ENCODE results near the gene MINK1.
A peak's percentile ranks its signal among the peaks of the same experiment; 100 is the strongest.
"Not testable (repeated sequence)": the region's sequence is repeated elsewhere in the genome, so short reads cannot be mapped to it uniquely, and the experiment has no call there.

MINK1 gene

DNA sequence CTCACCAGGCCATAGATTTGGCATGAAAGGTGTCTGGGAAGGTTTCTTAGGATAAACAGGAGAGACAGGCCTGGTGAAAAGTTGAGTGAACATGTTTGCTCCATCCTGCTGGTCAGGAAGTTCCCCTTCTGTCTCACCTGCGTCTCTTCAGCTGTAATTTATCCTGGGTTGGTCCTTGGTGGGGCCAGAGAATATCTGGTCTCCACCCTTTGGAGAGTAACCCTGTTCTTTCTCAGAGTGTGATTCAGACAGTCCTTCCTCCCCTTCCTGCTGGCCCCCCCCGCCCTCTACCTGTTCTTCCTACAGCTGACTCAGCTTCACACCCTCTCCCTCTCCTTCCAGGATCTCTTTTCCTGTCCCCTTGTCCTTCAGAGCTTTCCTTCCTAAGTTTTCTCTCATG lies 17.1 kb downstream of the MINK1 start:
- Histone ChIP-seq H3K9ac (ENCODE audit: low read depth, low read length) (no peak overlapping the region), H3K36me3 (ENCODE audit: control insufficient read depth, insufficient read depth, low read length) (no peaks in the 10 kb centered on the region), H3K4me1 (ENCODE audit: control insufficient read depth, insufficient read depth, low read length) (peaks cover 42% of the 10 kb centered on the region), H3K27ac (ENCODE audit: low read depth, low read length) (peak overlapping the region; percentile 97), H3K4me3 (ENCODE audit: low read depth, low read length) (no peak overlapping the region), H3K9me3 (ENCODE audit: control insufficient read depth, insufficient read depth, low read length) (no peaks in the 10 kb centered on the region), H3K27me3 (ENCODE audit: control insufficient read depth, insufficient read depth, low read length) (no peaks in the 10 kb centered on the region)

DNA sequence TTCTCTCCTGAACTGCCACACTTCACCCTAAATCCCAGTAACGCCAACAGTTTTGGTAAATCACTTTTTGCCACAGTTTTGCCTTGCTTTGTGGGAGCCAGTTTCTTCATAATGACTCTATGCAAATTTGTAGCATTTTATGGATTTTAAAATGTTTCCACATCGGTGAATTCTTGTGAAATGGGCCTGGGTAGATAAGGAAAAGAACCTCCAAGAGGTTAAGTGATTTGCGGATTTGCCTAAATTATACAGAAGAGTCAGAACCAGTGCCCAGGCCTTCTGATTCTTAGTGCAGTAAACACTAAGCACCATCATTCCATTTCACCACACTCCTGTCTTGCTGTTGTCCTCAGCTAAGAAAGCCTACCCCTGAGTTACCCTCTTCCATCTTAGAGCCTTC lies 17.9 kb downstream of the MINK1 start:
- Histone ChIP-seq H3K4me1 (ENCODE audit: control insufficient read depth, insufficient read depth, low read length) (peaks cover 42% of the 10 kb centered on the region), H3K4me3 (ENCODE audit: low read depth, low read length) (no peak overlapping the region), H3K9me3 (ENCODE audit: control insufficient read depth, insufficient read depth, low read length) (no peaks in the 10 kb centered on the region), H3K9ac (ENCODE audit: low read depth, low read length) (no peak overlapping the region), H3K27ac (ENCODE audit: low read depth, low read length) (no peak overlapping the region), H3K27me3 (ENCODE audit: control insufficient read depth, insufficient read depth, low read length) (no peaks in the 10 kb centered on the region), H3K36me3 (ENCODE audit: control insufficient read depth, insufficient read depth, low read length) (no peaks in the 10 kb centered on the region)

DNA sequence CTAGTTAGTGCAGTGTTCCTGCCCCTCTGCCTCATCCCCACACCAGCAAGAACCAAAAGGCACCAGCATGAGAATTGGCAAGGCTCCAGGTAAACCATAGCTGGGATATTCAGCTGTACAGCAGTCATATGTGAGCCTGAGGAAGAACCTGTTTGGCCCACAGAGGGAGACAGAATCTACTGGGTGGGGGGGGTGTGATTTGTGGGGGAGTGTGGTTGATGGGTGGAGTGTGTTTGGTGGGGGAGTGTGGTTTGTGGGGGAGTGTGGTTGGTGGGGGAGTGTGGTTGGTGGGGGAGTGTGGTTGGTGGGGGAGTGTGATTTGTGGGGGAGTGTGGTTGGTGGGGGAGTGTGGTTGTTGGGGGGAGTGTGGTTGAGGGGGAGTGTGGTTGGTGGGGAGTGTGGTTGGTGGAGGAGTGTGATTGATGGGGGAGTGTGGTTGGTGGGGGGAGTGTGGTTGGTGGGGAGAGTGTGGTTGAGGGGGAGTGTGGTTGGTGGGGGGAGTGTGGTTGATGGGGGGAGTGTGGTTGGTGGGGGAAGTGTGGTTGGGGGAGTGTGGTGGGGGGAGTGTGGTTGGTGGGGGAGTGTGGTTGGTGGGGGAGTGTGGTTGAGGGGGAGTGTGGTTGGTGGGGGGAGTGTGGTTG lies 19.5 kb downstream of the MINK1 start:
- Histone ChIP-seq H3K9ac (ENCODE audit: low read depth, low read length) (no peak overlapping the region), H3K27ac (ENCODE audit: low read depth, low read length) (no peak overlapping the region), H3K36me3 (ENCODE audit: control insufficient read depth, insufficient read depth, low read length) (no peaks in the 10 kb centered on the region), H3K4me1 (ENCODE audit: control insufficient read depth, insufficient read depth, low read length) (peaks cover 46% of the 10 kb centered on the region), H3K27me3 (ENCODE audit: control insufficient read depth, insufficient read depth, low read length) (no peaks in the 10 kb centered on the region), H3K9me3 (ENCODE audit: control insufficient read depth, insufficient read depth, low read length) (no peaks in the 10 kb centered on the region), H3K4me3 (ENCODE audit: low read depth, low read length) (no peak overlapping the region)

DNA sequence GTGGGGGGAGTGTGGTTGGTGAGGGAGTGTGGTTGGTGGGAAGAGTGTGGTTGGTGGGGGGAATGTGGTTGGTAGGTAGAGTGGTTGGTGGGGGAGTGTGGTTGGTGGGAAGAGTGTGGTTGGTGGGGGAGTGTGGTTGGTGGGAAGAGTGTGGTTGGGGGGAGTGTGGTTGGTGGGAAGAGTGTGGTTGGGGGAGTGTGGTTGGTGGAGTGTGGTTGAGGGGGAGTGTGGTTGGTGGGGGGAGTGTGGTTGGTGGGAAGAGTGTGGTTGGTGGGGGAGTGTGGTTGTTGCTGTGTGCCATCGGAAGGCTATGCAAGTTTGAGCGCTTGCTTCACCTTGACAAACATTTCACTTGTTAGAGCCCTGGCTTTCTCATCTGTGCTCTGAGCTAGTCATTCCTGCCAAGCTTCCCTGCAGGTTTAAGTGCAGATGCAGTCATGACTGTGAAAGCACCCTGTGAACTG lies 20.1 kb downstream of the MINK1 start:
- Histone ChIP-seq H3K36me3 (ENCODE audit: control insufficient read depth, insufficient read depth, low read length) (no peaks in the 10 kb centered on the region), H3K27ac (ENCODE audit: low read depth, low read length) (no peak overlapping the region), H3K4me3 (ENCODE audit: low read depth, low read length) (no peak overlapping the region), H3K9me3 (ENCODE audit: control insufficient read depth, insufficient read depth, low read length) (no peaks in the 10 kb centered on the region), H3K27me3 (ENCODE audit: control insufficient read depth, insufficient read depth, low read length) (no peaks in the 10 kb centered on the region), H3K4me1 (ENCODE audit: control insufficient read depth, insufficient read depth, low read length) (peaks cover 49% of the 10 kb centered on the region), H3K9ac (ENCODE audit: low read depth, low read length) (no peak overlapping the region)

DNA sequence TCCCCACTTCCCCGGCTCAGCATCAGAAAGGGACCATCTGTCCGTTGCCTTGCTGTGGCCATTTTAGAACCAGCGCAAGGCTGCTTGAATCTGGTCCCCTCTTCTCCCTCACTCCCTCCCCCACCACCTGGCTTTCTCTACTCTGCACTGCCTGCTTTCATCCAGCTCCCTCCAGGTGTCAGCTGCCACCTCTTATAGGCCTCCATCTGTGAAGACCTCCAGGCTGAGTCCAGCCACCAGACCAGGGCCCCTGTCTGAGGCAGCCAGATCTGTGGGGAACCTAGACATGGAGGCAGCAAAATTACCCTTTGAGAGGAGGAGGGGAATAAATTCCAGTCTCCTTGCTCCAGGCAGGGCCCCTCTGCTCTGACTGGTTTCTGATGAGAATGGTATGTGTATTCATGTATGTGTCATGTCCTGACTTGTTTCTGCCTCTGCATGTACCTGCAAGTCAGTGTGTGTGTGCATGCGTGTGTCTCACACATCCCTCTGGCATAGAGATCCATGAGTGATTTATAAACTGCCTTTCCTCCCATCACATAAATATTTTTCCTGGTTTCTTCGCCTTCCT lies 21.1 kb downstream of the MINK1 start:
- no peak overlapping the region for H3K4me3 ChIP-seq (ENCODE audit: low read depth, low read length)
- H3K27ac ChIP-seq (ENCODE audit: low read depth, low read length) = peak overlapping the region; percentile 51
- no peaks in the 10 kb centered on the region for H3K9me3 ChIP-seq (ENCODE audit: control insufficient read depth, insufficient read depth, low read length)
- no peaks in the 10 kb centered on the region for H3K36me3 ChIP-seq (ENCODE audit: control insufficient read depth, insufficient read depth, low read length)
- peaks cover 51% of the 10 kb centered on the region for H3K4me1 ChIP-seq (ENCODE audit: control insufficient read depth, insufficient read depth, low read length)
- no peaks in the 10 kb centered on the region for H3K27me3 ChIP-seq (ENCODE audit: control insufficient read depth, insufficient read depth, low read length)
- H3K9ac ChIP-seq (ENCODE audit: low read depth, low read length) = no peak overlapping the region

DNA sequence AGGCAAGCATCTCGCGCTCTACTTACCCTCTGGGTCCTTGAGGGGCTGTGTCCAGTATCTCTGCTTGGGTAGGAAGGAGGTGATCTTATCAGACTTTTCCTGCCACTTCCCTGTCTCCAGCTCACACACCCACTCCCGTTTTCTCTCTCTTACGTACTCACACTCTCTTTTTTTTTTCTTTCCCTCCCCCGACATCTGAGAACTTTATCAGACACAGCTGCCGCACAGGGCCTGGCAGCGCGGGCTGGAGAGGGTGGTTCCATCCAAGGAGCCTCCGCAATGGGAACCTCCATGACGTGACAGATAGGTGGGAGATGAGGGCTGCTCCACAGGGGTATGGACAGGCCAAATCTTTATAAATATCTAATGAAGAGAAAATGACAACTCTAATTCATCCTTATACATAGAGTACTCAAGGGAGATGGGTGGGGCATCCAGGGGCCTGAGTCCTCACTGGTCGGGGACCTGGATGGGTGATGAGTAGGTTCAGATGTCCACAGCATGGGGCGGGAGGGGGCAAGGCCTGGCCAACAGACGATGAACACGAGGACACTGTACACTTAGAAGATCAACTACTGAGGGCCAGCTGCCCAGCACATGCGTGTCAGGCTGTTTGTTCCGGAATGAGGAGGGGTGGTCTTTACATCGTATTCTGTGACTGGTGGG lies 23.3 kb downstream of the MINK1 start:
- H3K36me3 ChIP-seq (ENCODE audit: control insufficient read depth, insufficient read depth, low read length) = peaks cover 5% of the 10 kb centered on the region; the same call in 1 of the 2 replicates
- H3K27ac ChIP-seq (ENCODE audit: low read depth, low read length) = no peak overlapping the region
- no peaks in the 10 kb centered on the region for H3K9me3 ChIP-seq (ENCODE audit: control insufficient read depth, insufficient read depth, low read length)
- H3K4me1 ChIP-seq (ENCODE audit: control insufficient read depth, insufficient read depth, low read length) = peaks cover 49% of the 10 kb centered on the region
- H3K4me3 ChIP-seq (ENCODE audit: low read depth, low read length) = no peak overlapping the region
- H3K27me3 ChIP-seq (ENCODE audit: control insufficient read depth, insufficient read depth, low read length) = no peaks in the 10 kb centered on the region
- no peak overlapping the region for H3K9ac ChIP-seq (ENCODE audit: low read depth, low read length)

DNA sequence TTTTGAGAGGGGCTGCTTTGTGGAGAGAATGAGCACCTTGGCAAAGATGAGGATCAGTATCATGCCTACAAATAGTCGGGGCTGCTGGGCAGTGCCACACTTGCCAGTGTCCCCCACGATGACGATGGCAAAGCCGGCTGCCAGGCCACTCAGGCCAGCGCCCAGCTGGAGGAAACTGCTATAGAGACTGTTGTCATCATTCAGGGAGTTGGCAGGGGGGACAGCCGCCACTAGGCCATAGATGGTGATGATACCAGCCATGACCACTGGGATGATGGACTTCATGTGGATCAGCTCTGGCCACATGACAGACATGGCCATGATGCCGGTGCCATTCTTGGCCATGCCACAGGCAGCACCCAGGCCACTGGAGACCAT lies 23.8 kb downstream of the MINK1 start:
- no peaks in the 10 kb centered on the region for H3K9me3 ChIP-seq (ENCODE audit: control insufficient read depth, insufficient read depth, low read length)
- H3K27ac ChIP-seq (ENCODE audit: low read depth, low read length) = no peak overlapping the region
- H3K4me3 ChIP-seq (ENCODE audit: low read depth, low read length) = no peak overlapping the region
- H3K9ac ChIP-seq (ENCODE audit: low read depth, low read length) = no peak overlapping the region
- H3K36me3 ChIP-seq (ENCODE audit: control insufficient read depth, insufficient read depth, low read length) = peaks cover 5% of the 10 kb centered on the region; the same call in 1 of the 2 replicates
- H3K4me1 ChIP-seq (ENCODE audit: control insufficient read depth, insufficient read depth, low read length) = peaks cover 49% of the 10 kb centered on the region
- H3K27me3 ChIP-seq (ENCODE audit: control insufficient read depth, insufficient read depth, low read length) = no peaks in the 10 kb centered on the region

DNA sequence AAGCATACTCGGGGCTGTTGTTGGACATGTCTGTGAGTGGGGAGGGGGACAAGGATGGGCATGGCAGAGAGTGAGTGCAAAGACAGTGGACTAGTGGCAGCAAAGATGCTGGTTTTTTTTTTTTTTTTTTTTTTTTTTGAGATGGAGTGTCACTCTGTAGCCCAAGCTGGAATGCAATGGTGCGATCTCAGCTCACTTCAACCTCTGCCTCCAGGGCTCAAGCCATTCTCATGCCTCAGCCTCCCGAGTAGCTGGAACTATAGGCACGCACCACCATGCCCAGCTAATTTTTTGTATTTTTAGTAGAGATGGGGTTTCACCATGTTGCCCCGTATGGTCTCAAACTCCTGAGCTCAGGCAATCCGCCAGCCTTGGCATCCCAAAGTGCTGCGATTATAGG lies 24.2 kb downstream of the MINK1 start:
- not testable (repeated sequence) for H3K9ac ChIP-seq (ENCODE audit: low read depth, low read length); H3K9me3 ChIP-seq (ENCODE audit: control insufficient read depth, insufficient read depth, low read length); H3K27me3 ChIP-seq (ENCODE audit: control insufficient read depth, insufficient read depth, low read length); H3K36me3 ChIP-seq (ENCODE audit: control insufficient read depth, insufficient read depth, low read length)
- 0 out of 2 replicates have a peak overlapping the region, but pooled peaks have one; percentile 10 for H3K4me3 ChIP-seq (ENCODE audit: low read depth, low read length)
- H3K4me1 ChIP-seq (ENCODE audit: control insufficient read depth, insufficient read depth, low read length) = peaks cover 49% of the 10 kb centered on the region
- H3K27ac ChIP-seq (ENCODE audit: low read depth, low read length) = peak overlapping the region; percentile 84

DNA sequence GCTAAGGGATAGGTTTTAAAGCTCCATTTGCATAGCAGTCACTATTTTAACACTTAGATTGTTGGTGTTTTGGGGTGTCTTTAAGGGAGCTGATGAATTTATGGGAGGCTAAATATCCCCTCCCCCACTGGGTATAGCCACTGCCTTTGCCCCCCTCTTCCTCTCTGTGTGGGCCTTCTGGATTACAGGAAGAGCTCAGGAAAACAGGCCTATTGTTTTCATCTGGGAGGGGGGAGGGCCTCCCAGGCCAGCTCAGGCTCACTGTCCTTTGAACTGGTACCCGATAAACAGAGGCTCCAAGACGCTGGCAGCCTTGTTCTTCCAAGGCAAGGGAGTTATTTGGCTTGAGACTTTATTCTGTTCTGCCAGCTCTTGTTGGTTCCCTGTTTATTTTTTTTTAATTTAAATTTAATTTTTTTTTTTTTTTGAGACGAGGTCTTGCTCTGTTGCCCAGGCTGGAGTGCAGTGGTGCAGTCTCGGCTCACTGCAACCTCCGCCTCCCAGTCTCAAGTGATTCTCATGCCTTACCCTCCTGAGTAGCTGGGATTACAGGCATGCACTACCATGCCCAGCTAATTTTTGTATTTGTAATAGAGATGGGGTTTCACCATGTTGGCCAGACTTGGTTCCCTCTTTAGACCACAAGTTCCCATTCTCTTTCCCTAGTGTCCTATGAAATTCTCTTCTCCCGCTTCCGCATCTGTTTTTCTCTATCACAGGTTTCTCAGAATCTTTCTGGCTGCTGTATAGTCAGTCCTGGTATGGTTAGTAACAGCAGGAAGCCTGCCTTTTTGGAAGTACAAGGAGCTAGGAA lies 25.1 kb downstream of the MINK1 start:
- Histone ChIP-seq H3K4me3 (ENCODE audit: low read depth, low read length) (0 out of 2 replicates have a peak overlapping the region, but pooled peaks have one; percentile 14), H3K4me1 (ENCODE audit: control insufficient read depth, insufficient read depth, low read length) (peaks cover 49% of the 10 kb centered on the region), H3K27ac (ENCODE audit: low read depth, low read length) (peak overlapping the region; percentile 84), H3K36me3 (ENCODE audit: control insufficient read depth, insufficient read depth, low read length) (peaks cover 5% of the 10 kb centered on the region; the same call in 1 of the 2 replicates), H3K9ac (ENCODE audit: low read depth, low read length) (no peak overlapping the region), H3K27me3 (ENCODE audit: control insufficient read depth, insufficient read depth, low read length) (no peaks in the 10 kb centered on the region), H3K9me3 (ENCODE audit: control insufficient read depth, insufficient read depth, low read length) (no peaks in the 10 kb centered on the region)

DNA sequence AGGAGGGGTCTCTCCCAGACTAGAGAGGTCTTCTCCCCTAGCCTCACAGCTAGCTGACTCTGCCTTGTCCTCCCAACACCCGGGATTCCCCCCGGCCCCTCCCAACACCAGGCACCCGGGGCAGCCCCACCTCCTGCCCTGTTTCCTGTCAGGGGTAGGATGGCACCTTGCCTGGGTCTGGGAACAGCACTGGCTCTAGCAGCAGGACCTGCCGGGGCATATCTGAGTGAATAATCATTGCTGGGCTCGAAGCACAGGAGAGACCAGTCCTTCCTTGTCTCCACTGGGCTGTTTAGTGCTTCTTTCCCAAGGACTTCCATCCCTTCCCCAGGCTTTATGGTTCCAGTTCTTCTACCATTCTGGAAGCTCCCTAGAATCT lies 25.7 kb downstream of the MINK1 start:
- H3K4me1 ChIP-seq (ENCODE audit: control insufficient read depth, insufficient read depth, low read length) = peaks cover 43% of the 10 kb centered on the region
- H3K9ac ChIP-seq (ENCODE audit: low read depth, low read length) = no peak overlapping the region
- H3K27me3 ChIP-seq (ENCODE audit: control insufficient read depth, insufficient read depth, low read length) = no peaks in the 10 kb centered on the region
- 0 out of 2 replicates have a peak overlapping the region, but pooled peaks have one; percentile 14 for H3K4me3 ChIP-seq (ENCODE audit: low read depth, low read length)
- H3K36me3 ChIP-seq (ENCODE audit: control insufficient read depth, insufficient read depth, low read length) = peaks cover 5% of the 10 kb centered on the region; the same call in 1 of the 2 replicates
- peak overlapping the region; percentile 84 for H3K27ac ChIP-seq (ENCODE audit: low read depth, low read length)
- no peaks in the 10 kb centered on the region for H3K9me3 ChIP-seq (ENCODE audit: control insufficient read depth, insufficient read depth, low read length)
